Adrenal gland (tissue), 5 donors: ENCODE data around the gene ZFAND6.

Source experiments
- CTCF ChIP-seq, 6 experiments: fragments of 450-650 bp in 4 of 6; fragments of 200-600 bp in 2 of 6; sonication (generic) in 1 of 6; IDR thresholded peaks; 1 replicate in 5 of 6; 2 replicates in 1 of 6; pipeline versions ENCODE4 v1.5.1 to v1.8.0; 2016 to 2021; ENCODE audit warnings: antibody characterized with exemption in 6 of 6, mild to moderate bottlenecking in 2 of 6, moderate library complexity in 1 of 6
- POLR2A ChIP-seq, 2 donors: fragments of 450-650 bp; IDR thresholded peaks; one replicate each; pipeline ENCODE4 v1.6.1; 2017; ENCODE audit warnings: antibody characterized with exemption in 2 of 2, mild to moderate bottlenecking in 2 of 2, moderate library complexity in 1 of 2
- donor health status: DM: no; HTN: no; CAD: no.

- TF ChIP-seq CTCF (IDR thresholded peaks at IDR 0.05) (no peak), POLR2A (IDR thresholded peaks at IDR 0.05) (no peak)
These were observed 96.8 kb downstream of the ZFAND6 start for GRCh38 chr15:80156176-80156720.
